Measurements from ENCODE around the gene IFITM10.

IFITM10 gene

DNA sequence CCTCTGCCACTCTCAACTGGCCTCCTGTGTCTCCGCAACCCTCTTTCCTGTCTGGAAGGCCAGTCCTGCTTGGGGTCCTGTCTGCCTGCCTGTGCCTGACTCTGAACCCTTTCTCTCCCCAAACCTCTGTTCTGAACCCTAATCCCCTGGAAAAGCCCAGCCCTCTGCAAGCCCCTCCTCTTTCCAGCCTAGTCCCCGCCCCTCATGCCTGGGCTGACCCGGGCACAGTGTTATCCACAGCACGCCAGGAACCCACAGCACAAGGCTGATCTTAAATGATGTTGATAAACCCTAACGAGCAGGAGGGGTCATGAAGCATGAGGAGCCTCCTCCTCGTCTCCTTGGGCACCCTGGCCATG lies at the start of gene IFITM10:
TSS of gene IFITM10 (minus strand) at position 115 of the 359 bp plus-strand sequence. CDS start 153 bp downstream, outside the sequence.
- Histone ChIP-seq H3K4me3 (ENCODE audit: low read depth, low read length) (peak within 1 kb of the TSS; percentile 82), H3K4me1 (ENCODE audit: control insufficient read depth, insufficient read depth, low read length, unreplicated experiment) (peaks cover 29% of the 10 kb centered on the region), H2AFZ (ENCODE audit: low read length, unreplicated experiment) (no peak within 1 kb of the TSS), H3K27me3 (ENCODE audit: insufficient read depth, low read length) (no peaks in the 10 kb centered on the region), H3K27ac (ENCODE audit: low read depth, low read length) (peak within 1 kb of the TSS; percentile 95), H3K79me2 (ENCODE audit: control insufficient read depth, insufficient read depth, low read length, unreplicated experiment) (no peaks in the 10 kb centered on the region), H3K36me3 (ENCODE audit: insufficient read depth, low read length) (no peaks in the 10 kb centered on the region)

DNA sequence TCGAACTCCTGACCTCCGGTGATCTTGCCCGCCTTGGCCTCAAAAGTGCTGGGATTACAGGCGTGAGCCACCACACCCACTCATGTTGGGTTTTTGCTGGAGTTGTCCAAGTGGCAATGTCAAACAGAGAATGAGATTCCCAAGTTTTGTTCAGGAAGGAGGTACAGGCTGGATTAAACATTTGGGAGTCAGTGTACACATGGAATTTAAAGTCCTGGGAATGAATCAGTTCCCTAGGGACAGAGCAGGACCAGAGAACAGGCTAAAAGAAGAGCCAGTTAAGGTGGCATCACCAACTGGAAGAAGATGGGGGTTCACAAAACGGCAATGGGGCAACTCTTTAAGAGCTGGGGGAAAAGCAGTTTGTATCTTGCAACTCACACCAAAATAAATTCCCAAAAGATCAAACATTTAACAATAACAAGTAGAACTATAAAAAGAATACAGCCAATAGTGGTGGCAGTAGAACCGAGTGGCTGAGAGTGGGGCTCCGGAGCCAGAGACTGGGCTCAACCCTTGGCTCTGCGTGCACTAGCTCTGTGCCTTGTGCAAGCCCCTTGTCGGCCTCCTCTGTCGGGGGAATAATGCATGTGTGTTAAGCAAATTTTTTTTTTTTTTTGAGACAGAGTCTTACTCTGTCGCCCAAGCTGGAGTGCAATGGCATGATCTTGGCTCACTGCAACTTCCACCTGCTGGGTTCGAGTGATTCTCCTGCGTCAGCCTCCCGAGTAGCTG lies 47.2 kb upstream of the IFITM10 start:
- Histone ChIP-seq H3K27me3 (ENCODE audit: insufficient read depth, low read length) (no peaks in the 10 kb centered on the region), H3K4me1 (ENCODE audit: control insufficient read depth, insufficient read depth, low read length, unreplicated experiment) (peaks cover 8% of the 10 kb centered on the region), H3K4me3 (ENCODE audit: low read depth, low read length) (no peak overlapping the region), H3K79me2 (ENCODE audit: control insufficient read depth, insufficient read depth, low read length, unreplicated experiment) (no peaks in the 10 kb centered on the region), H3K36me3 (ENCODE audit: insufficient read depth, low read length) (no peaks in the 10 kb centered on the region), H3K27ac (ENCODE audit: low read depth, low read length) (no peak overlapping the region), H2AFZ (ENCODE audit: low read length, unreplicated experiment) (no peak overlapping the region)

DNA sequence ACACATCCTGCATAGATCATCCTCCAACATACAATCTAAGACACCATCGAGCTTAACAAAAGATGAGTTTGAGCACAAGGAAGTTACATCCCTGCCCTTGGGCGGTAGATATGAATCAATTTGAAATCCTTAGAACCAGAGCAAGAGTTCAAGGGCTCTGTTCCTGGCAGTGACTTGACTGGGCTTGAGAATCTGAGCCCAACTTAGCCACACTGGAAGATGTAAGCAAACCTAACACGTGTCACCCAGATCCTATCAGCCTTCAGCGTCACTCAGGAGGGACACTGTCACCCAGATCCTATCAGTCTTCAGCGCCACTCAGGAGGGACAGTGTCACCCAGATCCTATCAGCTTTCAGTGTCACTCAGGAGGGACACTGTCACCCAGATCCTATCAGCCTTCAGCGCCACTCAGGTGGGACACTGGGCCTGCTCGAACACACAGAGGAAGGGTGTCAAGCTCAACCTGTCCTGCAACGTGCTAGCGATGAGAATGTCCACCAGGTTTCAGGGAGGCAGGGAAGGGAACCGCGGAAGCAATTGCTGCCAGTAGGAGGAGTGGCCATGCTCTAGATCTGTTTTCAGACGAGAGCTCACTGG lies 46.1 kb upstream of the IFITM10 start:
- Histone ChIP-seq H2AFZ (ENCODE audit: low read length, unreplicated experiment) (no peak overlapping the region), H3K27me3 (ENCODE audit: insufficient read depth, low read length) (no peaks in the 10 kb centered on the region), H3K36me3 (ENCODE audit: insufficient read depth, low read length) (no peaks in the 10 kb centered on the region), H3K4me3 (ENCODE audit: low read depth, low read length) (no peak overlapping the region), H3K27ac (ENCODE audit: low read depth, low read length) (no peak overlapping the region), H3K4me1 (ENCODE audit: control insufficient read depth, insufficient read depth, low read length, unreplicated experiment) (peaks cover 9% of the 10 kb centered on the region), H3K79me2 (ENCODE audit: control insufficient read depth, insufficient read depth, low read length, unreplicated experiment) (no peaks in the 10 kb centered on the region)

GRCh38 chr11:1793081-1793480 lies 42.7 kb upstream of the IFITM10 start:
- Histone ChIP-seq H3K27me3 (ENCODE audit: insufficient read depth, low read length) (no peaks in the 10 kb centered on the region), H3K36me3 (ENCODE audit: insufficient read depth, low read length) (no peaks in the 10 kb centered on the region), H3K4me3 (ENCODE audit: low read depth, low read length) (peak overlapping the region; percentile 59), H2AFZ (ENCODE audit: low read length, unreplicated experiment) (peak overlapping the region; percentile 71), H3K4me1 (ENCODE audit: control insufficient read depth, insufficient read depth, low read length, unreplicated experiment) (peaks cover 9% of the 10 kb centered on the region), H3K27ac (ENCODE audit: low read depth, low read length) (no peak overlapping the region), H3K79me2 (ENCODE audit: control insufficient read depth, insufficient read depth, low read length, unreplicated experiment) (no peaks in the 10 kb centered on the region)

DNA sequence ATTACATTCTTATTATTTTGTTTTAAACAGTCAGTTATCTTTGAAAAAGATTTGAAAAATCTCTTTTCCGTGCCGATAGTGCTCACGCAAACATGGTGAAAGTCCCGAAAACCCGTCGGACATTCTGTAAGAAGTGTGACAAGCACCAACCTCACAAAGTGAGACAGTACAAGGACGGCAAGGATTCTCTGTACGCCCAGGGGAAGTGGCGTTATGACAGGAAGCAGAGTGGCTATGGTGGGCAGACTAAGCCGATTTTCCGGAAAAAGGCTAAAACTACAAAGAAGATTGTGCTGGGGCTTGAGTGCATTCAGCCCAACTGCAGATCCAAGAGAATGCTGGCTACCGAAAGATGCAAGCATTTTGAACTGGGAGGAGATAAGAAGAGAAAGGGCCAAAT lies 42.1 kb upstream of the IFITM10 start:
- Histone ChIP-seq H3K27me3 (ENCODE audit: insufficient read depth, low read length) (no peaks in the 10 kb centered on the region), H3K4me1 (ENCODE audit: control insufficient read depth, insufficient read depth, low read length, unreplicated experiment) (peaks cover 9% of the 10 kb centered on the region), H3K79me2 (ENCODE audit: control insufficient read depth, insufficient read depth, low read length, unreplicated experiment) (no peaks in the 10 kb centered on the region), H3K4me3 (ENCODE audit: low read depth, low read length) (no peak overlapping the region), H2AFZ (ENCODE audit: low read length, unreplicated experiment) (no peak overlapping the region), H3K27ac (ENCODE audit: low read depth, low read length) (no peak overlapping the region), H3K36me3 (ENCODE audit: insufficient read depth, low read length) (no peaks in the 10 kb centered on the region)

DNA sequence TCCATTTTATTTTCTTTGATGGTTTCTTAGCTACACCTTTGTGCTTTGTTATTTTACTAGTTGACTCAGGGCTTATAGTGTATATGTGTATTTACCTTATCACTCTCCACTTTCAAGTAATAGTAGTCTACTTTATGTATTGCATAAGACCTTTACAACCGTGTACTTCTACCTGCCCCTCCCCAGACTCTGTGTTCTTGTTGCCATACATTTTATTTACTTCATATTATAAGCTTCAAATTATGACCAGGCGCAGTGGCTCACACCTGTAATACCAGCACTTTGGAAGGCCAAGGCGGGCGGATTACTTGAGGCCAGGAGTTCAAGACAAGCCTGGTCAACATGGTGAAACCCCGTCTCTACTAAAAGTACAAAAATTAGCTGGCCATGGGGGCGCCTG lies 41.5 kb upstream of the IFITM10 start:
- H2AFZ ChIP-seq (ENCODE audit: low read length, unreplicated experiment): no peak overlapping the region
- no peaks in the 10 kb centered on the region for H3K27me3 ChIP-seq (ENCODE audit: insufficient read depth, low read length)
- H3K27ac ChIP-seq (ENCODE audit: low read depth, low read length): no peak overlapping the region
- H3K79me2 ChIP-seq (ENCODE audit: control insufficient read depth, insufficient read depth, low read length, unreplicated experiment): no peaks in the 10 kb centered on the region
- peaks cover 9% of the 10 kb centered on the region for H3K4me1 ChIP-seq (ENCODE audit: control insufficient read depth, insufficient read depth, low read length, unreplicated experiment)
- H3K36me3 ChIP-seq (ENCODE audit: insufficient read depth, low read length): no peaks in the 10 kb centered on the region
- no peak overlapping the region for H3K4me3 ChIP-seq (ENCODE audit: low read depth, low read length)

GRCh38 chr11:1786466-1786865 lies 36.1 kb upstream of the IFITM10 start:
- no peak overlapping the region for H2AFZ ChIP-seq (ENCODE audit: low read length, unreplicated experiment)
- peaks cover 3% of the 10 kb centered on the region for H3K4me1 ChIP-seq (ENCODE audit: control insufficient read depth, insufficient read depth, low read length, unreplicated experiment)
- H3K27me3 ChIP-seq (ENCODE audit: insufficient read depth, low read length): no peaks in the 10 kb centered on the region
- H3K4me3 ChIP-seq (ENCODE audit: low read depth, low read length): no peak overlapping the region
- H3K79me2 ChIP-seq (ENCODE audit: control insufficient read depth, insufficient read depth, low read length, unreplicated experiment): no peaks in the 10 kb centered on the region
- H3K27ac ChIP-seq (ENCODE audit: low read depth, low read length): no peak overlapping the region
- no peaks in the 10 kb centered on the region for H3K36me3 ChIP-seq (ENCODE audit: insufficient read depth, low read length)

DNA sequence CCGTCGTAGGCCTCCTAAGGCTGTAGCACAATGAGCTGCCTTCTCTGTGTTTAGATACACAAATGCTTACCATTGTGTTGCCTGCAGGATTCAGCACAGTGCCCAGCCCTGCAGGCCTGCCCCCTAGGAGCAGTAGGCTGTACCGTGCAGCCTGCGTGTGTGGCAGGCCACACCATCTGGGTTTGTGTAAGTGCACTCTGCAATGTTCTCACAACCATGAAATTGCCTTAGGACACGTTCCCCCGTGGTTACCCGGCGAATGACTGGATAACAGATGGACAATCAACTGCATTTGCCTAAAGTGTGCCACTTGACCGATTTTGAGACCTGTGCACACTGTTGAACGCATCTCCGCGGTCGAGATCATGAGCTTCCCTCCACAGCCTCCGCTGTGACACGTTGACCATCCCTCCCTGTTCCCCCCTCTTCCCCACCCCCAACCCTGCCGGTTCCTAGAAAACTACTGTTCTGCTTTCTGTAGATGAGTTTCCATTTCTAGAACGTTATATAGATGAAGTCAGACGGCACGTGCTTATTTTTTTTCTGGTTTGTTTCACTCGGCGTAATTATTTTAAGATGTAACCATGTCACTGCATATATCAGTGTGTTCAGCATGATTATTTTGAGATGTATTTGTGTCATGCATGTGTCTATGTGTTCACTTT lies 35.5 kb upstream of the IFITM10 start:
- Histone ChIP-seq H3K4me3 (ENCODE audit: low read depth, low read length) (no peak overlapping the region), H3K27me3 (ENCODE audit: insufficient read depth, low read length) (no peaks in the 10 kb centered on the region), H2AFZ (ENCODE audit: low read length, unreplicated experiment) (no peak overlapping the region), H3K4me1 (ENCODE audit: control insufficient read depth, insufficient read depth, low read length, unreplicated experiment) (peaks cover 3% of the 10 kb centered on the region), H3K79me2 (ENCODE audit: control insufficient read depth, insufficient read depth, low read length, unreplicated experiment) (no peaks in the 10 kb centered on the region), H3K27ac (ENCODE audit: low read depth, low read length) (no peak overlapping the region), H3K36me3 (ENCODE audit: insufficient read depth, low read length) (no peaks in the 10 kb centered on the region)

- H3K36me3 ChIP-seq (ENCODE audit: insufficient read depth, low read length): no peaks in the 10 kb centered on the region
- no peak overlapping the region for H2AFZ ChIP-seq (ENCODE audit: low read length, unreplicated experiment)
- H3K4me3 ChIP-seq (ENCODE audit: low read depth, low read length): no peak overlapping the region
- no peaks in the 10 kb centered on the region for H3K79me2 ChIP-seq (ENCODE audit: control insufficient read depth, insufficient read depth, low read length, unreplicated experiment)
- H3K27ac ChIP-seq (ENCODE audit: low read depth, low read length): no peak overlapping the region
- peaks cover 3% of the 10 kb centered on the region for H3K4me1 ChIP-seq (ENCODE audit: control insufficient read depth, insufficient read depth, low read length, unreplicated experiment)
- no peaks in the 10 kb centered on the region for H3K27me3 ChIP-seq (ENCODE audit: insufficient read depth, low read length)
Measured at GRCh38 chr11:1784761-1785650, 34.6 kb upstream of the IFITM10 start.

GRCh38 chr11:1783725-1784529 lies 33.5 kb upstream of the IFITM10 start:
- Histone ChIP-seq H2AFZ (ENCODE audit: low read length, unreplicated experiment) (no peak overlapping the region), H3K27me3 (ENCODE audit: insufficient read depth, low read length) (no peaks in the 10 kb centered on the region), H3K4me3 (ENCODE audit: low read depth, low read length) (no peak overlapping the region), H3K4me1 (ENCODE audit: control insufficient read depth, insufficient read depth, low read length, unreplicated experiment) (peaks cover 3% of the 10 kb centered on the region), H3K36me3 (ENCODE audit: insufficient read depth, low read length) (no peaks in the 10 kb centered on the region), H3K27ac (ENCODE audit: low read depth, low read length) (no peak overlapping the region), H3K79me2 (ENCODE audit: control insufficient read depth, insufficient read depth, low read length, unreplicated experiment) (no peaks in the 10 kb centered on the region)
